ENCODE measurements around the gene KIF5C.
"Not testable (repeated sequence)": the region's sequence is repeated elsewhere in the genome, so short reads cannot be mapped to it uniquely, and the experiment has no call there.

The KIF5C gene

DNA sequence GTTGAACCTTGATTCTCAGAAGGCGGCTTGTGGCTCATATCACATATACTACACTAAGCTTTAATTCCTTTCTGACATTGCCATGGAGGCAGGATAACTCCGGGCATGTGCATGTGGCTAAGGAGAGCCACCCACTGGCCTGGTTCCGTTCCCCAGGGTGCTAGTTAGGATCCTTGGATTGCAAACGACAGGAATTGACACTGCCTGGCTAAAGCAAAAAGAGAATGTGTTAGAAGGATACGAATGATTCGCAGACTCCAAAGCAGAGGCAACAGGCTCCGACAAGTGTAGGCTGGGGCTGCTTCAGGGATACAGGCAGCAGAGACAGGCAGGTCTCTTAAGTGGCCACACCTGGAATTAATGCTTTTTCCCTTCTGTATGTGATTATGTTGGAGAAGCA lies 92.0 kb downstream of the KIF5C start:
- no peak for DNase-seq

DNA sequence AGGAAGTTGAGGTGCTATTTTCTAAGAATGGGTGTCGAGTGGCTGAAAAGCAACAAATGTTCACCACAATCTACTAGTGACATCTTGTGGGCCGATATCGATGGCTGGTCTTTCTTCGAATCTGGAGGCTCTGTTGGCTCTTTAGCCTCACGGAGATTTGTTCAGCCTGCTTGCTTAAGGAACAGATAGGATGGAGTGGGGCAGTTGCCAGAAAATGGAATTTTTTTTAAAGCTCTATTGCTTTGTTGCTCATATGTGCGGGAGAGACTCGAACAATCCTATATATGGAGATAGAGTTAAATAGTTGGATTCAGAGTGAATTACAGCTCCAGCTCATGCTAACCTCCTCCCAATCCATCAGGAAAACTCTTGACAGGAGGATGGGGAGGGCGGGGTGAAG lies 92.6 kb downstream of the KIF5C start:
- no peak for DNase-seq

DNA sequence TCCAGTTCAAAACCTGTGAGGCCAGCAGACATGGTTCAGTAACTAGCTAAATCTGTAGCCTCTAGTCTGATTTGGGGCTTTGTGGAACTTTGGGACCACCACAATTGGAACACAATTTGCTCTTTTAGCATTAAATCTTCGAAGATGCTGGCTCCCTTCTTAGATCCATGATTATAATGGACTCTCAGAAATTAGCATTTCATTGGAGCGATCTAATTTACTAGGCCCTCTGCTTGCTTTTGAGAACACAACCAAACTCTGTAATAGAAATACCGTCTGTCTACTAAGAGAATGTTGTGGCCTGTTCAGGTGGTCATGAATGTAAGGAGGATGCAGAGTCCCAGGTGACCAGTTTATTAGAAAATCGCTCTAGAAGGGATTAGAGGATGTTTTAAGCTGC lies 93.3 kb downstream of the KIF5C start:
- DNase-seq: no peak

DNA sequence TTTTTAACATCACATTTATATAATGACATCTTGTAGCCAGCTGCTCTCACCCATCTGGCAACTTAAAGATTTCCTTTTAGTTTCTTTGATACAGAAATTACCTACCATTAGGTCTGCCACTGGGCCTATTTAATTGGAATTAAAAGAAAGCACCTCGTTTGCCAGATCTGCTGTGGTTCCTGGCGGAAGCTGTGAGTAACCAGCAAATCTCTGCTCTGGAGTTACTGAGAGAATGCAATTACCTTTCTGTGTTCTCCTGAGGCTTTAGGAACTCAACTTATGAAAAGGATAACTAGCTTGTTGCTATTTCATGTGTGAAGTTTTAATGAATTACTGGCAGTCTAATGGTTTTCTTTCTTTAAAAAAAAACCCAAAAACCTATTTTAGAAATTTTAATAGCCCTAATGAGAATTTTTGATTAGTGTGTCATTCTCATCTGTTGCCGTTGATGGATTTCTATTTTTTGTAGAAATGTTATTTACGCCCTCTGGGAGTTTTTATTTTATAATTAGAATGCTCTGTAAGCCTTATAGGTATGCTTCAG lies 93.8 kb downstream of the KIF5C start:
- no peak for DNase-seq

DNA sequence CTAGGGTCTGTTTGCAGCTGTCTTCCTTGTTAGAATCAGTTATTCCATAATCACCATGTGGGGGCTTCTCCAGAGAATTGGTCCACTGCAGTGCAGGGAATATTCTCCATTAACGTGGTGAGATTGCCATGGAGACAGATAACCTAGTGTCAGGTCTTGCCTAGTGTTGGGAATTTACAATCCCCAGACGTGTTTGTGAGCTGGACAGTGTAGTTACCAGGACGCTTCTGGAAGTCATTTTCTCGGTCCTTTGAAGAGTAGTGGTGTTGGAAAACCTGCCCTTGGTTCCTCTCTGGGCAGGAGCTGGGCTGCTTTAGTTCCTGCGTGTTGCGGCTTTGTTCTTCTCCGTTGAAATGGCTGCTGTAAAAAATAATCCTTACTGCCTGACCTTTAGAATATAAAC lies 94.6 kb downstream of the KIF5C start:
- no peak for DNase-seq

DNA sequence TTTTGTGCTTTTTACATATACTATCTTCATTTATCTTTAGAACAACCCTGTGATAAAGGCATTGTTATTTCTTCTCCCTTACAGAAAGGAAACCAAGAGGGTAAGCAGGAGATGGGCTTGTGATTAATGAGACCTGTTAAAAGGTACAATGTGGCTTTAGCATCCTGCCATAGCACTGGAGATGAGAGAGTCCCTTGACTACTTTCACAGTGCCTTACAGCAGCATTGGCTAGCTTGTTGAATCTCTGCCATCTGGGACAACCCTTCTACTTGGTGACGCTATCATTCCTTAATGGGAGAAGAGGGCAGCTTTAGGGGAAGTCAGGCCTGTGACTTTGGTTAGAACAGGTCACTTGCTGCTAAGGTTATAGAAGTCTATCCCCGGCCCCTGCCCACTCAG lies 95.4 kb downstream of the KIF5C start:
- DNase-seq: no peak

DNA sequence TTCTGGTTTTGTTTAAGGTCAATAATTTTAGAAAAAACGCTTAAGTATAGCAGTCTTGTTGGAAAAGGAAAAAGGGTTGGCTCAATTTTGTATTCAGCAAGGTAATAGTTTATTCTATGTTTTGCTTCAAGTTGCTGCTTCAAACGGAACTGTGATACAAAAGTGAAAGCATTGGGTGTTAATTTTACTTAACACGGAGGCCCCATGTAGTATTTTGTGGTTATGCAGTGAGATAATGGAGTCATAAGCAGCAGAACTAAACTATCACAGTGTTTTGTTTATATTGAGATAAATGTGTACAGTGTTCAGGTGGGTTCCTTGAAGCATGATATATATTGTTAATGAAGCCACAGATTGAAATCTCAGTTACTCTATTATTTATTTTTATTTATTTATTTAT lies 96.5 kb downstream of the KIF5C start:
- peak in 2 of 3 donors; percentile 22 to 25 for DNase-seq

DNA sequence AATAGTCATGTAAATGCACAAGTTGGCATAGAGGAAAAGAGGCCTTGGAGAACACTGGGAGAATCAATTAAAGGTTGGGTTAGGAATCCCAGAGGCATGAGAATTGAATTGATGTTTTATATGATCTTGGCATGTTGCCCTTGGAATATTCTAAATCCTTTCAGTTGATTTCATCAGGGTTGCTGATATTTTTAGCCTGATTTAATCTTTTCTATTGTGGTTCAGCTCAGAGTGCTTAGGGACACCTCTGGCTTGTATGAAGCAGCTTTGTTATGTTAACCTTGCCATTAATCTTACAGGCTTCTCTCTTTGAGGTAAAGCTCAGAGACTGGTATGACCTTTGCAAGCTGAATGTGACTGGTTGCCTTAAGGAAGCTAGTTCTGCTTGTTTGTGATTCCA lies 99.1 kb downstream of the KIF5C start:
- DNase-seq: no peak

DNA sequence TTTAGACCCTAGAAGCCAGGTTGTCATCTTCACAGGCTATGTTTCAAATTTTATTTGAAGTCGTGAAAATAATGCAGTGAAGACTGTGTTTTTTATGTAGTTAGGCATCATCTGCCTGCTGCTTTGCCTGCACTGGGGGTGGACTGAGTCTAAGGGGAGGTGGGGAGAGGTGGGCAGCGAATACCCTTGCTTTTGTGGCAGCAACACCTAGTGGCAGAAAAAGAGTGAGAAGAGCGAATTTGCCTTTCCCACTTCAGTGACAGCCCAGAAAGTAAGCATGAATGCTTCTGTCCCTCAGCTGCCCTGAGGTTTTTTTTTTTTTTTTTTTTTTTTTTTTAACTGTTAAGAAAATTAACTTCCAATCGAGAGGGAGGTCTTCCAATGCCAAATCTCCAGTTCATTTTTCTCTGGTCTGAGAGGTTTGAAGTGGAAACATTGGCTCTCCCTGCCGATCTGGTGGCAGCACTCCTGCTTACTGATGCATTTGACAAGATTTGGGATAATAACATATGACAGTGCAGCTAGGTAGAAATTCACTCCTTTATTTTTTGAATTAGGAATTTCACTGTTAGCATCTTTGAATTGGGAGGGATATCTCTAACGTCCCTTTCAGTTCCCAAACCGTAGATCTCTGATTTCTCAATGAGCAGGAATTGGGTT lies 103.1 kb downstream of the KIF5C start:
- no peak for DNase-seq

DNA sequence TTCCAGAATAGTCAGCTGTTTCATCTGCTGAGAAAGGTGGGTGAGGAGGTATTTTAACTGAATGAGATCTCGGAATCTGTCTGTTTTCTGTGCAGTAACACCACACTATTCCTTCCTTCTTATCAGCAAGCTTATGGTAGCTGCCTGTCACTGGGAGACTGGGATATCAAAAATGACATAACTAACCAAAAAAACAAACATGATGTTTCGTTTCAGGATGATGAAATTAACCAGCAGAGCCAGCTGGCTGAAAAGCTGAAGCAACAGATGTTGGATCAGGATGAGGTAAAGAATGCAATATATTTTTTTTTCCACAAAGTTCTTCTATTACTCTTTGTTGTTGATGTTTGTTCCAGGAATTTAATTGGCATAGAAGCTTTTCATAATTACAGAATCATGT lies 103.7 kb downstream of the KIF5C start:
- peak in 1 of 3 donors; percentile 10 for DNase-seq

DNA sequence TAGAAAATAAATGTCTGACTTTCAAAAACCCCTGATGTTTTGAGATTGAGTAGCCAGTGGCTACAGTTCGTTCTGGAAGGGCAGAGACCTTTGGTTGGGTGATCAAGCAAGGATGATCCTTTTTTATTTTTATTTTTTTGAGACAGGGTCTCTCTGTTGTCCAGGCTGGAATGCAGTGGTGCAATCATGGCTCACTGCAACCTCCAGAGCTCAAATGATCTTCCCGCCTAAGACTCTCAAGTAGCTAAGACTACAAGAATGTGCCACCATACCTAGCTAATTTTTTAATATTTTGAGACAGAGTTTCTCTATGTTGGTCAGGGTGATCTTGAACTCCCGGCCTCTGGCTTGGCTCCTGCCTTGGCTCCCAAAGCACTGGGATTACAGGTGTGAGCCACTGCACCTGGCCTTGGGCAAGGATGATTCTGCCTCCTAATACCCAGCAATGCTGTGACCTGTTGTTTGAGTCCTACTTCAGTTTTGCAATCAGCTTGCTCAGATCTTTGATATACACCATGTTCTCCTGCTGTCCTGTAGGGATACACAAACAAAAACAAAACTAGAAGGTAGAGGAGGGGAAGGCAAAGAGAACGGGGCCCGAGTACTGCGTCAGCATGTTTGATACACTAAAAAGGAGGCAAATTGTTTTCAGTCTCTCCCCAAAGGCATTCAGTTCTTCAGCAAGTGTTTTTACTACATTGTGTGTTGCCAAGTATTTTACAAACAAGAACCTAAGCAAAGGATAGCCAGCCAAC lies 104.3 kb downstream of the KIF5C start:
- DNase-seq: no peak

DNA sequence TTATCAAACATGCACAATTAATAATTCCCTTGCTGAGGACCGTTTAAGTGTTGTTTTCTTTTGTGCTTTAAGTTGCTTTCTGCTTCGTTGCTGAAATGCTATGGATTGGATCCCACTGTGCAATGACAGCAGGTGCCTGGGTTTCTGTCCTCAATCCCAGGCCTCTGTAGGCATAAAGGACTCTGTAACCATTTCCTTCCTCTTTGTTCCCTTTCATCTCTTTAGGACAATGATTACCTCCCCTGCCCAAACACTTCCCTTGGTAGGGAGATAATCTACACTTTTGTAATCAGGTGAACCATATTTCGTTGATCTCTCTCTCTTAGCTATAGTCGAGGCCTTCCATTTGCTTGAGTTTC lies 104.9 kb downstream of the KIF5C start:
- DNase-seq: no peak

DNA sequence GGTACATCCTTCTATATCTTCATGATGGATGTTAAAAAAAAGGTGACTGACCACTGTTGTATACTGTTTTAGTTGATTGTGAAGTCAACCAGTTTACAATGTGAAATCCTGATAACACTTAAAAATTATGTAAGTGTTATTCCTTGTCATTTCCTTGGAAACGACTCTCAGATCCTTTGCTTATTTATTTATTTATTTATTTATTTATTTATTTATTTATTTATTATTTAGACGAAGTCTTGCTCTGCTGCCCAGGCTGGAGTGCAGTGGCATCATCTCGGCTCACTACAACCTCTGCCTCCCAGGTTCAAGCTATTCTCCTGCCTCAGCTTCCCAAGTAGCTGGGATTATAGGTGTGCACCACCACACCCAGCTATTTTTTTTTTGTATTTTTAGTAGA lies 105.5 kb downstream of the KIF5C start:
- DNase-seq: not testable (repeated sequence)

DNA sequence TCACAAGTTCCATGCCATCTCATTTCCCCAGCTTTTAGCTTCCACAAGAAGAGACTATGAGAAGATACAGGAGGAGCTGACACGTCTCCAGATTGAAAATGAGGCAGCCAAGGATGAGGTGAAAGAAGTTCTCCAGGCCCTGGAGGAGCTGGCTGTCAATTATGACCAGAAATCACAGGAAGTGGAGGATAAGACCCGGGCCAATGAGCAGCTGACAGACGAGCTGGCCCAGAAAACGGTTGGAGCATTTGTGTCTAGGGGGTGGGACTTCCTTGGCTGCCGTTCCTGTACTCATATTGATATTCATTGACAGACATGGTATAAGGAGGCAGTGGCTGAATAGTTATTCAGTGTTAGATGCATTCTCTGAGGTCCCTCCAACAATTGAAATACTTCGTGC lies 106.3 kb downstream of the KIF5C start:
- DNase-seq: no peak

DNA sequence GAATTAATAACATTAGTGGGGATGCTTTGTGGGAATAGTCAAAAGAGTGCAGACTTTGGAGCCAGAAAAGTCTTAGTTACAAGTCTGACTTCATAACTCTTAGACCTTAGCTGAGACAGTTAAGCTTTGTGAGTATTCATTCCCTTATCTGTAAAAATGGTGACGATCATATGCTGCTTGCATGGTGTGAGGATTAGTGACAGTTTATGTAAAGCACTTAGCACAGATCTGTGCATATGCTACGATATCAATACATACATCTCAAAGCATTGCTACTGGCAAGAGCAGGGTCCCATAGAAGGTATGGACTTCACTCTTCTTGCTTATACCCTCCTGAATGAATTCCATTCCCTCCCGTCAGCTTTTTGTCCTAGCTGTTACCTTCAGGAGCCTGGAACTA lies 106.8 kb downstream of the KIF5C start:
- no peak for DNase-seq

DNA sequence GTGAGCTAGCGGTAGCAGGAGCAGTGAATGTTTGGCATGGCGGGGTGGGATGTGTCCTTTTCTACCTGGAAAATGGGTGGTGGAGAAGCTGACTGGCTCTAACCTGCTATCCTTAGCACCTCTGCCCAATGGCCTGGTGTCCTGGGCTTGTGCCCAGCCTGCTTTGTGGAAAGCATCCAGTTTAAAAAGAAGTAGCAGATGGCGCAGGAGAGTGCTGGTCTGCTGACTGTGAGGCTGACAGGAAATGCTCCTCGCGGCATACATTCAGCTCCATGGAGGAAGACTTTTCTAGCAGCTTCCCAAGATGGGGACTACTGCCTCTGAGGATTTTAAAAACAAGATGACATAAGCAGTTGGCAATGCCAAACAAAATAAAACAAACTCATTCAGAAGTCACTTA lies 107.3 kb downstream of the KIF5C start:
- no peak for DNase-seq

DNA sequence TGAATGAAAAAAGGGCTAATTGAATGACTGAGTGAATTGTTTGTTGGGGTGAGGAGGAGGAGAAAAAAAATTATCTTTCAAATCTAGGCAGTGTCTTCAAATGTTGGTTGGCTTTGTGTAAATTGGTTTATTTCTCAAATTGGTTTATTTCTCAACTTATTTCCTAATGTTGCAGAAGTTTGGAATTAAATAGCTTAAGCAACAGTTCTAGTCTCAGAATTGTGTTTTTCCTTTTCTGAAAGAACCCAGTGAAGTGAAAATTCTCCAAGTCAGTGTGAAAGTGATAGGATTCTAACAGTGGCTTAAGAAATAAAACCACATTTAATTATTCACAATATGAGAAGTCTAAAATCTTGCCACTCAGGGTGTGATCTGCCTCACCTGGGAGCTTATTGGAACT lies 108.9 kb downstream of the KIF5C start:
- DNase-seq: peak in 1 of 3 donors; percentile 23

DNA sequence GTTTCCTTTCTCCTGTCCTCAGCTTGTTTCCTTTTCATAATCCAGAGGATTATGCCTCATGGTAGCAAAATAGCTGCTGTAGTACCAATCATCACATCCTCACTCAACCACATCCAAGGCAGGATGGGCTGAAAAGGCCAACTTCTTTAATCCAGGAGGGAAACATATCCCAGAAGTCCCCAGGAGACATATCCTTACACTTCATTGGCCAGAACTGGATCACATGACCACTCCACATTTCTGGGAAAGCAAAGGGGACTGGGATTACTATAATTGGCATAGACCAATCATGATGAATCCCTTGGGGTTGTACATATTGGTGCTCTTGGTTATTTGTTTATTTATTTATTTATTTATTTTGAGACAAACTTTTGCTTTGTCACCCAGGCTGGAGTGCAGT lies 109.4 kb downstream of the KIF5C start:
- DNase-seq: peak in 1 of 3 donors; percentile 13

DNA sequence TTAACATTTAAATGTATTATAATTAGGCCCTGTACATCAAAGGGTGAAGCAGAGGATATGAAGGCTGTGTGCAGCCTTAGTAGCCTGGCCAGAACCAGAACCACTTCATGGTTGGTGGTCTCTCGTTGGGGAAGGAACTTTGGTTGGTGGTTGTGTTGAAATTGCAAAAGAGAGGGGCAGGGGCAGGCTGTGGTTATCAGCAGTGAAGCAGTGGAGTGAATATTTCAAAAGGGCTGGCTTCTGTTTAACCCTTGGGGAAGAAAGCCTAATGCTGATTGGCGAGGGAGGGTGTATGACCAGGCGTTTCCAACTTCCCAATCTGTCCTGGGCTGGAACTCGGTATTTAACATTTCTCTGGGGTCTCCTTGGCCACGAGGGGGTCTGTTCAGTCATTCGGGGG lies 112.3 kb downstream of the KIF5C start:
- no peak for DNase-seq

DNA sequence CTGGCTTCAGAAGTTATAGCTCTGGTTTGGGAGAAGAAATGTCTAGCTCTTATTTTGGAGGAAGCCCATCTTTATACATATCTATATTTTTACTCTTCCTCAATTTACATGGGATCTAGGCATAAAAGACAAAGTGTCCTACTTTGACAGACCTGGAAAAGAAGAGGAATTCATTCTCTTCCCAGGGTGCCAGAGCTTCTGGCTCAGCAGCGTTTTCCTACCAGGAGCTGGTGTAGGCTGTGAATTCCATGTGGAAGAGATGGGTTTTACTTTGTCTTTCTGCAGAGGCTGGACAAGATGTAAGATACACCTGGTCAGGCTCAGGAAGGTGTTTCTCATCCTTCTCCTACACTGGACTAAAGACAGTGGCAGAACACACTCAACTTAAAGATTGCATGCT lies 113.3 kb downstream of the KIF5C start:
- no peak for DNase-seq

DNA sequence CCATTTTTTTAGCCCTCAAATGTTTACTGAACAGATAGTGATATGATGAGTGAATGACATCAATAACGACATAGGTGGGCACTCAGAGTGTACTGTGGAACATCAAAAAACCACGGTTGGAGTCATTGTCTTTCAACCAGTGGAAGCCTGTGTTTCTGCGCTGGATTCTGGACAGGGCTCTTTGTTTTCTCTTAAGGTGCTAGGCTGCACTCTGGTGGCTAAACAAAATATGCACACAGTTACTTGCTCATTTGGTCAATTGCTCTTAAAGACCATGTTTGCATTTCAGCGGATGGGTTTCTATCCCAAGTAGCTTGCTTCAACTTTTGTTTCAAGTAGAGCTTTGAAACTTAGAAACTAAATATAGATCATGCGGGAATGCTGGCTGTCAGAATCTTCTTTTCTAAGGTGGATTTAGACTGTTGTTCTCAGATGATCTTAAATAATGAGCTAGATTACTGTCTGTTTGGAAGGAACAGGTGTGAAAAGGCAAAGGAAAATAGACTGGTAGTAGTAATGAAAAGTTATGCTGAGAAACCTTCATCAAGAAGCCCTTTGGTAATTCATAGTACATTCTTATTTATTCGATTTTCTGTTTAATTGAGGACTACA lies 115.0 kb downstream of the KIF5C start:
- DNase-seq: peak; percentile 80 to 88 (median 83)

DNA sequence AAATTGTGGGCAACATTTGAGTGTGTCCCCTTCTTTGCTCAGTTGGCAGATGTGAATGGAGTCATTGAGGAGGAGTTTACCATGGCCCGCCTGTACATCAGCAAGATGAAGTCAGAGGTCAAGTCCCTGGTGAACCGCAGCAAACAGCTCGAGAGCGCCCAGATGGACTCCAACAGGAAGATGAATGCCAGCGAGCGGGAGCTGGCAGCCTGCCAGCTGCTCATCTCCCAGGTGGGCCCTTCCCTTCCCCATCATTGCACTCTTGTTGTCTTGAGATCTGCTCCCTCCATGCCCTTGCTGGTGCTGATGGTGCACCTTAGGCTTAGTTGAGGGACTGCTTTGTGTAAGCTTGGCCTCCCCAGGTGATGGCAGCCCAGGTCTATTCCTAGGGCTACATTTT lies 115.9 kb downstream of the KIF5C start:
- DNase-seq: no peak

DNA sequence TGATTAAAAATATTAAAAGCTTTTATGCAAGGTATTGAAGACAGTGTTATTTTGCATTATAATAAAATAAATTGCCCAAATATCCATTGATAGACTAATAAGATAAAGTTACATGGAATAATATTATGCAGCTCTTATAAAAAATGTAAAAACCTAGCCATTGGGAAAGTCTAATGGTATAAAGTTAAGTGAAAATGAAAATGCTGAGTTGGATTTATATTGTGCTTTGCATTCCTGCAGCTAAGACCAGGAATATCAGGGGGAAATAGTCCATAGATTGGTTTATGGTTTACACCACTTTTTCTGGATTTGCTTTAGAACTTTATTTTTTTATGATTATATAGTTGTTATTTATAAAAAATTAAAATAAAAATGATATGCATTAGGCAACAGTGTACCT lies 117.4 kb downstream of the KIF5C start:
- DNase-seq: no peak

DNA sequence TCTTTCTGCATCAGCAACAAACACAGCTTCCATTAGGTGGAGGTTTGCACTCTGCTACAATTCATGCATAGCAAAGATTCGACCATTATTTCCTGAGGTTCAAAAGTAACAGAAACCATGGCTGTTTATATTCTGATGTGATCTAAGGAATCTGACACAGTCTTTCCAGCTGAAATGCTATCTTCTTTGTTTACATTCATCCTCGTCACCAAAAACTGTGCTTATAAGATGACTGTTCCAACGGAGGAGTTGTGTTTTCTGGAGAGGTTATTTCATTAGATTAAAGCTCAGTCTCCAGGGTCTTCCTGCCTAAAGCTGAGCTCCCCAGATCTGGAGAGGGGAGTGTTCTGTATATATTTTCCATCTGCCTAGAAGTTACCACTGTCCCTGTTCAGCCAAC lies 118.3 kb downstream of the KIF5C start:
- no peak for DNase-seq
